GM12872 (cell line): ENCODE results near the gene DGKB.

ENCODE experiments used
- TF ChIP-seq, protein P1 (sequence below): IDR thresholded peaks from 3 replicates; pipeline ENCODE4 v1.5.1; 2011; ENCODE audit warnings: low read depth, mild to moderate bottlenecking, low read length, moderate library complexity; ENCODE audit not compliant: insufficient read depth

The DGKB gene

DNA sequence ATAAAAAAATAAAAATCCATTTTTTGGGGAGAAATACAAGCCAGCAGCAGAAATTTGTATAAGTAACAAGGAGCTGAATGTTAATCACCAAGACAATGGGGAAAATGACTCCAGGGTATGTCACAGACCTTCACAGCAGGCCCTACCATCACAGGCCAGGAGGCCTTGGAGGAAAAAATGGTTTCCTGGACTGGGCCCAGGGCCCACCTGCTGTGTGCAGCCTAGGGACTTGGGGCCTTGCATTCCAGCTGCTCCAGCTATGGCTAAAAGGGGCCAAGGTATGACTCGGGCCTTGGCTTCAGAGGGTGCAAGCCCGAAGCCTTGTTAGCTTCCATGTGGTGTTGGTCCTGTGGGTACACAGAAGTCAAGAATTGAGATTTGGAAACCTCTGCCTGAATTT lies 126.3 kb downstream of the DGKB start:
- TF ChIP-seq, protein P1, sequence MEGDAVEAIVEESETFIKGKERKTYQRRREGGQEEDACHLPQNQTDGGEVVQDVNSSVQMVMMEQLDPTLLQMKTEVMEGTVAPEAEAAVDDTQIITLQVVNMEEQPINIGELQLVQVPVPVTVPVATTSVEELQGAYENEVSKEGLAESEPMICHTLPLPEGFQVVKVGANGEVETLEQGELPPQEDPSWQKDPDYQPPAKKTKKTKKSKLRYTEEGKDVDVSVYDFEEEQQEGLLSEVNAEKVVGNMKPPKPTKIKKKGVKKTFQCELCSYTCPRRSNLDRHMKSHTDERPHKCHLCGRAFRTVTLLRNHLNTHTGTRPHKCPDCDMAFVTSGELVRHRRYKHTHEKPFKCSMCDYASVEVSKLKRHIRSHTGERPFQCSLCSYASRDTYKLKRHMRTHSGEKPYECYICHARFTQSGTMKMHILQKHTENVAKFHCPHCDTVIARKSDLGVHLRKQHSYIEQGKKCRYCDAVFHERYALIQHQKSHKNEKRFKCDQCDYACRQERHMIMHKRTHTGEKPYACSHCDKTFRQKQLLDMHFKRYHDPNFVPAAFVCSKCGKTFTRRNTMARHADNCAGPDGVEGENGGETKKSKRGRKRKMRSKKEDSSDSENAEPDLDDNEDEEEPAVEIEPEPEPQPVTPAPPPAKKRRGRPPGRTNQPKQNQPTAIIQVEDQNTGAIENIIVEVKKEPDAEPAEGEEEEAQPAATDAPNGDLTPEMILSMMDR: no peak

DNA sequence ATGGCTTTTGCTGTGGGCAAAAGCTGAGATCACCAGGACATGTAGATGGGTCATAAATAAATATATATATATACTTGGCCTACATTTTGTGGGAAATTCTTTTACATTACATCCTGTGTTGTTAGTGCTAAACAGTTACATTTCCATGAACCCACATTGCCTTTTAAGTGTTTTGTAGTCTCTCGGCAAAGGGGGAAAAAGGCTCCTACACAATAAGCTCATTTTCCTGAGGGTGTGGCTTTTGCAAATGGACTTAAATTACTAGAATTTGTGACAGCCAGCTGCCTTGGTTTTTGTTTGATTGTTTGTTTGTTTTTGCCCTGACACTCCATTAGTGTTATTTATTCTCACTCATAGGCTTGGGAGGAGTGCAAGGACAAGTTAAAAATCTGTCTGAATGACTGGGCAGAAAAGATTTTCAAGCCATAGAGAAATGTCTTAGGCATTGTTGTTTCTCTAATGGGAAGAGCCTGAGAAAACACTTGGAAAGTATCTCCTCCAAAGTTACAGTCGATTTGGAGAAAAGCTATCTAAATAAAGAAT lies 128.8 kb downstream of the DGKB start:
- TF ChIP-seq, protein P1: no peak

DNA sequence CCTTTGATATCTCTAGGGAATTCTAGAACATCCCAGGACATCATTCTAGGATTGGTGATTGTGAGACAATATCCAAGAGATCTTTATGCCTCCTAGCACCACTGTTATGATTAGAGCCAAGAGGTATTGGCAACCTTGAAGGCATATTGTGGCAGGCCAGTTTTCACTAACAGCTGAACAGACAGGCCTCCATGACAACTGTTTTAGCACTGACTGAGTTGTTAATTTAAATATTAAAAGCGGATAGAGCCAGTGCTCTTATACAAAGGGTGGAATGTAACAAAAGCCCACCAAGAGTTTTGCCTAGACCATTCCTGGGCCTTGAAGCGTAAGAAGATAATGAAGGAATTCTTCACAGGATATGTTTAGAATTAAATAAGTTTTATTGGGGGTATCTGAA lies 131.9 kb downstream of the DGKB start:
- TF ChIP-seq, protein P1: no peak

DNA sequence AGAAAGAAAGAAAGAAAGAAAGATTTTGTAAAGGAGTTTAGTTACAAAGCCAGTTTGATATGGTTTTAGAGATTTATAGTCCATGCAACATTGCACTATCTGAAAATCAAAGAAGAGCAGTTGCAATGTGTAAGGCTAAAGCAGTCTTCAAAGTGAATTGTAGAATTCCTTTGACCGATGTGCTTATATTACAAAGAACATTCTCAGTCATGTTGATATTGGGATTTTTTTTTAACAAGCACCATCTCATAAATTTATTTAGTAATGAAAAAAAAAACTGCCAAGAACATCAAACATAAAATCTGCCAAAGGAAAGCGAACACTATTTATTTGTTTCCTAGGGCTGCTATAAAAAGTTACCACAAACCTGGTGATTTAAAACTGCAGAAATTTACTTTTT lies 133.3 kb downstream of the DGKB start:
- TF ChIP-seq, protein P1: no peak

DNA sequence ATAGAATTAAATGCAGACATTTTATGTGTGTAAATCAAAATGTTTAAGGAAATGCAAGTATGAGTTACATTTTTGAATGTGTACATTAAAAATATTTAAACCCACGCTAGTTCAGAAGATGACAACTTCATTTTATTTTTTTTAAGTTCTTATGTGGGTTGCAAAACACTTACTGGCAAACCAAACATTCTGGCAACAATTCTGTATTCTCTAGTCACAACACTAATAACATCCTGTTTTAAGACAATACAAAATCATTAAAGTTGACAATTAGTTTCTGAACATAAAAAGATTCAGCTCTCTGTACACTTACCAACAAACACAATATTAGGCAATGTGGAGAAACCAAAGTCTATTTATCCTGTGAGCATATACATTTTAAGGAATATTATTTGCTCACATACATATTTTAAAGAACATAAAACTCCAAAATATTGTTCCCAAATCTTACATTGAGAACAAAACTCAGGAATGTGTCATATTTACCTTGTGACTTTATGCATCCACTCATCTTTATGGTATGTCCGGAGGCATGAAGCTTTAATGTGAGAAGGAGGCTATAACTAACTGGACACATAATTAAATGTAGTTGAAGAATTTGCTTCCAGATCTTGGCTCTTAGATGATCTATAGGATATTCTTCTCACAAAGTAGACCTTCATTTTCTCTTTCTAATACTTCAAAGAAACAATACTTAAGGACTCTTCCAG lies 134.7 kb downstream of the DGKB start:
- TF ChIP-seq, protein P1: no peak

DNA sequence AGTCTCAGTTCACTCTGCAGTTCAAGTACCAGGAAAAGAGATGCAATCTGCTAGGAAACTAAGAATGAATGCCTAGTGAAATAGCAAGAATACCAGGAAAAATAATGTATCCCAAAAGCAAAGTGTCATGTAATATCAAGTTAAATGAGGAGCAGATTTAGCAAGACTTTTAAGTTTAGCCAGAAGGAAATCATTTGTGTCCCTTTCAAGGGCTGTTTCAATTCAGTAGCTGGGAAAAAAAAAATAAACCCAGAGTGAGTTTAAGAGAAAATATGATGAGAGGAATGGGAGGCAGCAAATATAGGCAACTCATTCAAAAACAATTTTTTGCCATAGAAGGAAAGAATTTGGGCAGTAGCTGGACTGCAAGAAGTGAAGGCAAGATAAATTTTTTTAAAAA lies 135.8 kb downstream of the DGKB start:
- TF ChIP-seq, protein P1: no peak

DNA sequence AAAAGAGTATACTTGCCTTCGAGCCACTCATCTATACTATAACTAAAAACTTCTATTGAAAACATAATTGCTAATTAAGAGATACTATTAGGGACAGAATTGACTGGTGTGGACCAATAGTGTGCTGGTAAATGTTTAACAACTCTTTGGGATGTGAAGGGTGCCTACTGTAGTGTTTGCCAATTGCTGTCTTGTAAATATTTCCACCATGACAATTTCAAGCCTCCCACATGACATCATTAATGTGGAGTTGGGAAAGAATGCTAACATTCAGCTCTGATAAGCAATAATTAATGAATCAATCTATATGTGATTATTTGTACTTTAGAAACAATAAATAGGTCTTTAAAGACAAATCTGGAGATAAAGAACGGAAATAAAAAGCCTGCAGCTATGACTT lies 136.8 kb downstream of the DGKB start:
- TF ChIP-seq, protein P1: no peak

DNA sequence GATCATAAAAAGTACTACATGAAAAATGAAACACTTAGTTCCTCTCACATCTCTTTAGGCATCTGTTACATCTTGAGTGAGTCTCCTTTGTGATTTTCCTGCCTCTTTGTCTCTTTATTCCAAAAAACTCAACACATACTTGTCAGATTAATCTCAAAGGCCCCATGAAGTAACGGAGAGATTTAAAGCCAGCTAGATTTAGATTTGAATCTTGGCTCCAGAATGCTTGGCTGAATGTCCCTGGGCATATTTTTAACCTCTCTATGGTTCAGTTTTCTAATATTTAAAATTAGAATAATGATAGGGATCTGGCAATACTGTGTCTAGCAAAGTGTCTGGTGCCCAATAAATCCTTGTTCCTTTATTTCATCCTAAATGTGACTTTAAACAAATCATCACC lies 140.0 kb downstream of the DGKB start:
- TF ChIP-seq, protein P1: no peak
